ENCODE results near the gene KCNN2. TPM values are rescaled to one million over a fixed set of nuclear protein-coding genes. Genes with fewer than 3 reads are reported as not detected.

The KCNN2 gene
- total and polyA plus RNA-seq, 7 donors: 0.31 to 8.2 (median 3.6) TPM; not detected in 2

DNA sequence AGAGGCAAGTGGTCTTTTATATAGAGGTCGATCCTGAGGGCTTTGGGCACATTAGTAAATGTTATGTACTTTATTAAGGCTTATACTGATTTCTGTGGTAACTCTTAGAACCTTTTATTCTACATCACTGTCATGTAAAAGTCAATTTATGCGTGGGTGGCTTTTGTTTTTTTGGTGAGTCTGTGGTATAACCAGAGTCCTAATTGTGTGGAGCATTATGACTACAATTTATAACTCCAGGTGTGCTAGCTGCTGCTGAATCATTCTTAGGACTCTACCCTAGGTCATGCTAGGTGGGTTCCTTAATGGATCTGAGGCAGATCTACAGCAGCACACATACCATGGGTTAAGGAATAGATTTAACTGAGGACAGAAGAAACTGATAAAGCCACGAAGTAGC lies 33.9 kb upstream of the KCNN2 start:
- TF ChIP-seq EP300 (IDR thresholded peaks at IDR 0.05) (no peak), POLR2AphosphoS5 (IDR thresholded peaks at IDR 0.05) (no peak), POLR2A (IDR thresholded peaks at IDR 0.05) (no peak)
- TF ChIP-seq, protein P1, sequence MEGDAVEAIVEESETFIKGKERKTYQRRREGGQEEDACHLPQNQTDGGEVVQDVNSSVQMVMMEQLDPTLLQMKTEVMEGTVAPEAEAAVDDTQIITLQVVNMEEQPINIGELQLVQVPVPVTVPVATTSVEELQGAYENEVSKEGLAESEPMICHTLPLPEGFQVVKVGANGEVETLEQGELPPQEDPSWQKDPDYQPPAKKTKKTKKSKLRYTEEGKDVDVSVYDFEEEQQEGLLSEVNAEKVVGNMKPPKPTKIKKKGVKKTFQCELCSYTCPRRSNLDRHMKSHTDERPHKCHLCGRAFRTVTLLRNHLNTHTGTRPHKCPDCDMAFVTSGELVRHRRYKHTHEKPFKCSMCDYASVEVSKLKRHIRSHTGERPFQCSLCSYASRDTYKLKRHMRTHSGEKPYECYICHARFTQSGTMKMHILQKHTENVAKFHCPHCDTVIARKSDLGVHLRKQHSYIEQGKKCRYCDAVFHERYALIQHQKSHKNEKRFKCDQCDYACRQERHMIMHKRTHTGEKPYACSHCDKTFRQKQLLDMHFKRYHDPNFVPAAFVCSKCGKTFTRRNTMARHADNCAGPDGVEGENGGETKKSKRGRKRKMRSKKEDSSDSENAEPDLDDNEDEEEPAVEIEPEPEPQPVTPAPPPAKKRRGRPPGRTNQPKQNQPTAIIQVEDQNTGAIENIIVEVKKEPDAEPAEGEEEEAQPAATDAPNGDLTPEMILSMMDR (IDR thresholded peaks at IDR 0.05): no peak
- H3K36me3 ChIP-seq: no peaks in the 10 kb centered on the region
- WGBS, 2 donors: 41 to 61% methylated on average over 3 of the region's 3 CpGs
- DNase-seq: no peak
- H3K27me3 ChIP-seq: no peaks in the 10 kb centered on the region
- H3K4me3 ChIP-seq: no peak overlapping the region
- intact Hi-C loops (cut with DNase I): no loop called here
- no peaks in the 10 kb centered on the region for H3K9me3 ChIP-seq
- no peak overlapping the region for H3K27ac ChIP-seq
- peaks cover 0 to 13% (median 7%) of the 10 kb centered on the region in 4 donors for H3K4me1 ChIP-seq

DNA sequence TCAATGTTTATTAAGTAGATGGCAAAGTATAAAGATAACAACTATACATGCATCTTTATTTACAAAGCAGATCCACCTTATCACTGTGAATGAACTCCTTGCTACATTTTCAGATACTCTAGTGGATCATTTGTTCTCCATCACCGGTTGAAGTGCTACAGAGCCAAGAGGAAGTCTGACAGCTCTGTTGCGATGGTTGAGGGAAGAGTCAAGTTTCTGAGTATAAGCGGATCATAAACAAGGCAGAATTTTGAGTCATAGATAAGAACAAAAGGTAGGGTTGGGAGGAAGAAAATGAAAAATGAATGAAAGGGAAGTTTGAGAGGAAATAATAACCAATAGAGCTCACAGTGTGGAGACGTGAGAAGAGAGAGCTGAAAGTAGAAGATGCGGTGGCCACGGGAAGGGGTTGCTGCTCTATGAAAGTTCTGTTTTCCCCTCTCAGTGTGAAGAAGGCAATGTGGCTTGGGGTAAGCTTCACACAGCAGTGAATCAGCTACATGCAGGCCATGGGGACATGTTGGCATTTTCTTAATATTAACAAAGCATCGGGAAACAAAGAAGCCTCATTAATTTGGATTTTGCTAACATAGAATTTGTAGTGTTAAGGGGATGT lies 30.8 kb upstream of the KCNN2 start:
- H3K4me3 ChIP-seq: no peak overlapping the region
- intact Hi-C loops (cut with DNase I): no loop called here
- TF ChIP-seq POLR2A (IDR thresholded peaks at IDR 0.05) (no peak), EP300 (IDR thresholded peaks at IDR 0.05) (no peak), POLR2AphosphoS5 (IDR thresholded peaks at IDR 0.05) (no peak)
- TF ChIP-seq, protein P1 (IDR thresholded peaks at IDR 0.05): no peak
- WGBS, 2 donors: 89 to 93% methylated on average over 7 of the region's 7 CpGs
- no peak for DNase-seq
- H3K4me1 ChIP-seq: peaks cover 0 to 22% (median 9%) of the 10 kb centered on the region in 4 donors
- H3K27ac ChIP-seq: no peak overlapping the region
- no peaks in the 10 kb centered on the region for H3K27me3 ChIP-seq
- H3K36me3 ChIP-seq: no peaks in the 10 kb centered on the region
- H3K9me3 ChIP-seq: no peaks in the 10 kb centered on the region

DNA sequence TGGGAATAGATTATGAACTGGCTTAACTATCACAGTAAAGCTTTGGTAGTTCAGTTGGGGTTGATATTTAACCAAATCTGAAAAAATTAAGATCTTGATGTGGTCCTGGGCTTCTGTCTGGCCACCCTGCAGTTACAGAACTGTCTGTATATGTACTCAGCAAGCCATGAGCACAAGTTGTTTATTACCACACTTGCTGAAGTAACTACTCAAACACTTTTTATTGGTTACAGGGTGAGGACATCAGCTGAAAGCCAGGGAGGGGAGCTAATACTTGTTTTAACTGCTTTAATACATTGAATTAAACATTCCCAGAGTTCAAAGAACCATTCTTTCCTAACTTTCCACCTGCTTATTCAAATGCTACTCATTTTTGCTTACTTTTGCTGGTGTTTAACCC lies 29.4 kb upstream of the KCNN2 start:
- H3K4me1 ChIP-seq: peaks cover 0 to 22% (median 9%) of the 10 kb centered on the region in 4 donors
- H3K9me3 ChIP-seq: no peaks in the 10 kb centered on the region
- no peak for TF ChIP-seq POLR2A (IDR thresholded peaks at IDR 0.05)
- no peak for TF ChIP-seq EP300 (IDR thresholded peaks at IDR 0.05)
- TF ChIP-seq POLR2AphosphoS5 (IDR thresholded peaks at IDR 0.05): no peak
- TF ChIP-seq, protein P1 (IDR thresholded peaks at IDR 0.05): no peak
- no peaks in the 10 kb centered on the region for H3K27me3 ChIP-seq
- DNase-seq: no peak
- no peak overlapping the region for H3K4me3 ChIP-seq
- H3K36me3 ChIP-seq: no peaks in the 10 kb centered on the region
- intact Hi-C loops (cut with DNase I): no loop called here
- H3K27ac ChIP-seq: peak overlapping the region in 2 of 4 donors; percentile 43

DNA sequence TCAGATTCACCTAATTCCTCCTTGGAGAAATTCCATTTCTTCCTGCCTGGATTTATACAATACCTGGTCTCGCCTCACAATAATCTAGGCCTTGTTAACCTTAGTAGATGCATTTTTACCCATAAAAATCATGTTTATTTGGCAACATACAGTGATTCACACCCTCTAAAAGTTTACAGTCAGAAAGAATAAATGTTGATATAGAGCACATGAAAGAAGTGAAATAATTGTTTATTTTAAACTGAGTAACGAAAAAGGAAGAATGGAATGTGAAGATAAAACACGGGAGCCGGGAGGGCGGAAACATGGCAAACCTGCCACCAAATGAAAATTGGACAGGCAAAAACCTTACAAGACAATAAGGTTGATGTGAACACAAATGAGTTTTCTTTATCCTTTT lies 28.9 kb upstream of the KCNN2 start:
- WGBS, 2 donors: 15 to 52% methylated on average over 5 of the region's 5 CpGs
- Histone ChIP-seq H3K4me3 (no peak overlapping the region), H3K9me3 (no peaks in the 10 kb centered on the region), H3K36me3 (no peaks in the 10 kb centered on the region), H3K27me3 (no peaks in the 10 kb centered on the region), H3K4me1 (peaks cover 0 to 22% (median 9%) of the 10 kb centered on the region in 4 donors), H3K27ac (peak overlapping the region in 2 of 4 donors; percentile 43)
- intact Hi-C loops (cut with DNase I): no loop called here
- no peak for TF ChIP-seq EP300 (IDR thresholded peaks at IDR 0.05)
- TF ChIP-seq POLR2AphosphoS5 (IDR thresholded peaks at IDR 0.05): no peak
- TF ChIP-seq, protein P1 (IDR thresholded peaks at IDR 0.05): no peak
- no peak for TF ChIP-seq POLR2A (IDR thresholded peaks at IDR 0.05)
- no peak for DNase-seq

DNA sequence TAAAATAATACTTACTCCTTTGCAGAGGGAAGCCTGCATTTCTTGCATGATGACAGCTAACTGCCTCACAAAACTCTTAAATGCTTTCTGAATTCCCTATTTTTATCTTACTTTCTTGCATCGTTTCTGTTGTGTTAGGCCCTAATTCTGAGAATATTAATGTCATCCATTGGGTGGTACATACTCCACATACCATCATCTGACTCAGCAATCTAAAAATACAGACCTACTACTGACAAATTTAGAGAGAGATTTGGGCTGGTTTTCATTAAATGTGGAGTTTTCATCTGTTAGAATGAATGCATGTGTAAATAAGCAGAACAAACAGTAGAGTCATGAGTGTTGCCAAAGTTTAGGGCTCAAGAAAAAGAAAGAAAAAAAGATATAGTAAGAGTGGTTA lies 26.5 kb upstream of the KCNN2 start:
- no peak for TF ChIP-seq EP300 (IDR thresholded peaks at IDR 0.05)
- TF ChIP-seq POLR2A (IDR thresholded peaks at IDR 0.05): no peak
- TF ChIP-seq, protein P1 (IDR thresholded peaks at IDR 0.05): no peak
- no peak for TF ChIP-seq POLR2AphosphoS5 (IDR thresholded peaks at IDR 0.05)
- Histone ChIP-seq H3K9me3 (no peaks in the 10 kb centered on the region), H3K36me3 (no peaks in the 10 kb centered on the region), H3K4me3 (no peak overlapping the region), H3K27me3 (no peaks in the 10 kb centered on the region), H3K4me1 (peaks cover 0 to 22% (median 9%) of the 10 kb centered on the region in 4 donors), H3K27ac (no peak overlapping the region)
- intact Hi-C loops (cut with DNase I): no loop called here
- 73 to 75% methylated on average over 1 of the region's 1 CpG for WGBS, 2 donors
- DNase-seq: no peak

Data from sigmoid colon (tissue), 7 donors.